ENCODE data around the gene MEN1.

DNA sequence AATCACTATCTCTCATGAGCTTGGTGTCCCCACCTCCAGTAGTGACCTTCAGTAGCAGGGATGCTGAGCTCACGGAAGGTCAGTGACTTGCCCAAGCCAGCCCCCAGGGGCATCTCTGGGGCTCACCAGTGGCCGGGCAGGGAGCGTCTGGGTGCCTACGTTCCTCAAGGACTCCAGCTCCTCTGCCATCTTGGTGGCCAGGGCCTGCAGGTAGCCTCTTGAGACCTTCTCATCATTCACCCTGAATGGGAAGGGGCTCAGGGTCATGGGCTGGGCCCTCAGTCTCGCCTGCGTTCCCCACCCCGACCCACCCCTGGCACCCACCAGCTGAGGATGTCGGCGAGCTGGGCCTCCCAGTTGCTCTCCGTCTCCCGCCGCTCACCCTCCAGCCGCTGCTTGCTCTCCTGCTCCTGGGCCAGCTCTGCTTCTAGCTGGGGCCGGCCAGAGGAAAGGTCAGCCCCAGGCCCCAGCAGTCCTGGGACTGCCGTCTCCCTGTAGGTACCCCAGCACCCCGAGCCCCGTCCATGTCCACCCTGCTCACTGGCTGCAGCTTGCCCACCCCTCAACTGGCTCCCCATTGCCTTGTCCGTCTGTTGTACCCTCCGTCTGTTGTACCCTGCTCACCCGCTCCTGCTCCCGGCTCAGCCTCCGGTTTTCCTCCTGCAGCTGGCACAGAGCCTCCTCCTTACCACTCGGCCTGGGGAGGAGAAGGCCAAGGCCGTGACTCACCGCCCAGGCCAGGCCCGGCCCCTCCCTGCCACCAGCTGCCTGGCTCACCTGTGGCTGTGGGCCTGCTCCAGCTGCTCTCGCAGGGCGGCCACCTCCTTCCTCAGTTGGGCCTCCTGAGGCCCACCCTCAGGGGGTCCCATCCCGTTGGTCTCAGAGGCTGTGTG is 24.6 kb upstream of the MEN1 start:
- TF ChIP-seq EZH2phosphoT487 (IDR thresholded peaks at IDR 0.05; ENCODE audit: insufficient read depth, low read depth), result no peak
- TF ChIP-seq EZH2 (IDR thresholded peaks at IDR 0.05; ENCODE audit: insufficient read depth, poor library complexity, severe bottlenecking), result no peak
